Adipose tissue (tissue), 3 donors: Measurements from ENCODE around the gene AMIGO3. TPM values are rescaled to one million over a fixed set of nuclear protein-coding genes. Genes with fewer than 3 reads are reported as not detected.

Experiments used
- H3K27ac ChIP-seq: one replicate; pipeline ENCODE4 v1.5.1; 2013; ENCODE audit warnings: low read depth, low read length
- WGBS, 3 donors: extraction: QIAGEN DNeasy Blood & Tissue Kit; methylation state at CpG; one replicate each; pipeline ENCODE4 v1.1.7; 2013; 5-methylcytosine and 5-hydroxymethylcytosine counted together
- polyA plus RNA-seq, 3 donors: library from polyadenylated mRNA; stranded (reverse); fragments of 200-250 nt; gene quantifications; one replicate each; pipeline ENCODE4 v1.2.3, GENCODE V29; 2013
- donor health status: healthy with polysubstance abuse.
- donor health status: Bipolar disorder and iron deficiency.
- donor health status: healthy.

The AMIGO3 gene
- polyA plus RNA-seq, 3 donors = 0.87 to 0.88 TPM; not detected in 1

GRCh38 chr3:49727924-49728361 is 8.5 kb upstream of the AMIGO3 start:
- WGBS, 3 donors = 94 to 96% (median 95%) methylated on average over 15 of the region's 15 CpGs

DNA sequence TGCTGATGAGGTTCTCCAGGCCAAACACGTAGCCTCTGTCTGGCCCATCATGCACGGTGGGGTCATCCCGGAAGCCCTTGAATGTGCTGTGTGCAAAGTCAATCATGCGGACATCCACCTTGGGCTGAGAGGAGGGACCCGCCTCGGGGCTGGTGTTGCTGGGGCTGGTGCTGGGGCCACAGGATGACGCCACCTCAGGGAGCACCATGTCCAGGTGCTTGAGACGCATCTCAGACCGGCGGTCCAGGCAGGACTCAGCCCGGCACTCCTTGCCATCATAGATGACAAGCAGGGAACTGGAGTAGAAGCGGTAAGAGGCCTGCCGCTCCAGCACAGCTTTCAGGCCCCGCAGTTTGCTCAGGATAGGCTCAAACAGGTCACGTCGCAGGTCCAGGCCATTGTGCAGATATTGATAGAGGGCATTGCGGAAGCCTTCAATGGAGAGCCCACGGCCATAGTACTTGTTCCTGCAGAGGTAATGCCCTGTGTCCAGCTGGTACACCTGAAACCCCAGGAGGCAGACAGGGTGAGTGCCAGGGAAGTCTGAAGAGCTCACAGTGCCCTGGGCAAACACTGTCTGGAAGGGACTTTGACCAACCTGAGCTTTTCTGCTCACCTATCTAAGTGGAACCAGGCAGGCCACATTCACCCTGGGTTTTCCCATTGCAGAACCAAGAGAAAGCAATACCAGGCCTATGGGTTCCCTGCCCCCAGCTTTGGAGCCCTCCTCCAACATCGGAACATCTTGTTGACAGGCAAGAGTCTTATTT is 7.9 kb upstream of the AMIGO3 start:
- H3K27ac ChIP-seq = no peak overlapping the region
- 90 to 94% (median 90%) methylated on average over 19 of the region's 19 CpGs for WGBS, 3 donors

More at GRCh38 chr3:49727924-49728361, 8.5 kb upstream of the AMIGO3 start:
- H3K27ac ChIP-seq = no peak overlapping the region

DNA sequence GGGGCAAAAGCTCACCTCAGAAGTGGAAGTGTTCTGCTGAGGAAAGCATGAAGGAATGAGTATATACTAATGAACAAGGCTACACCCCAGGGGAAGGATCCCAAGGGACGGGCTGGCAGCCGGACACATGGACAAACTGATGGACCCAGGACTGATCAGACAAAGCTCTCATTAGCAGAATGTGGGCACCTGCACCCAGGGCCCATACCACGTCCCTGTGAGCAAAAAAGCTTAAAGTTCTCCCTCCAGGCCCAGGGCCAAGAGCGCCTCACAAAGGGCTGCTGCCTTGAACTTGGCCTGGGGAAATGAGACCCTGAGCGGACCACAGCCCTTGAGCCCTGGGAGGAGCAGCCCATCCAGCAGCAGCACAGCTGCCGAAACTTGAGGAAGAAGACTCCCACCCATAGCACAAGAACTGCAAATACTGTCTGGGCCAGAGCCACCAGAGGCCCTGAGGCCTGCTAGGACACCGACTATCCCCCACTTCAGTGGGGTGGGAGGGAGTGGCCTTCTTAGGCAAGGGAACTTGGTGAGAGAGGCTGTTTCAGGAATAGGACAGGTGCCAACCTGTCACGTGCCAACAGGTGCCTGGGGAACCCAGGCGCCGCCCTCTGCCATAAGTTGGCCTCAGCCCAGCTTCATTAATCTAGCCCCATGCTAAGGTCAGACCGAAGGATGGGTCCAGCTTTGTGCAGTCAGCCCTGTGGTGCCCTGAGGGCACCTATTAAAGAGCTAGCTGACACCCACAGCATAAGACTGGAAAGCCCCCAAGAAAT is 6.6 kb upstream of the AMIGO3 start:
- H3K27ac ChIP-seq = no peak overlapping the region
- 64 to 85% (median 84%) methylated on average over 11 of the region's 11 CpGs for WGBS, 3 donors

DNA sequence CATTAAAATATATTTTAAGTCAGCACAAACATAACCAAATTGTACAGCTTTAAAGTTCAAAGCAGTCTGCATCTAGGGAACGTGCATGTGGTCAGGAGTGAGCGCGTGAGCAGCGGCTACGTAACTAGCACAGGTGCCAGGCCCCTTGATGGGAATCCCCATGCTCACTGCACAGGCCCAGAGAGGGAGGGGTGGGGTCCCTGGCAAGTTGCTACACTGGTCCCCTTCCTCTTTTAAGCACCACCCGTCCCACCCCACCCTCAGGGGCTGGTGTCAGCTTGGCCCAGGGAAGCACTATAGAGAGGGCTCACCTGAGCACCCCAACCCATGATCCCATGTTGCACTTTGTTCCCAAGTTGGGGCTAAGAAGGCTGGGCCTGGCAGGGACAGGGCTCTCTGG is 5.1 kb upstream of the AMIGO3 start:
- H3K27ac ChIP-seq = peak overlapping the region; percentile 47
- 15 to 22% (median 21%) methylated on average over 6 of the region's 6 CpGs for WGBS, 3 donors

DNA sequence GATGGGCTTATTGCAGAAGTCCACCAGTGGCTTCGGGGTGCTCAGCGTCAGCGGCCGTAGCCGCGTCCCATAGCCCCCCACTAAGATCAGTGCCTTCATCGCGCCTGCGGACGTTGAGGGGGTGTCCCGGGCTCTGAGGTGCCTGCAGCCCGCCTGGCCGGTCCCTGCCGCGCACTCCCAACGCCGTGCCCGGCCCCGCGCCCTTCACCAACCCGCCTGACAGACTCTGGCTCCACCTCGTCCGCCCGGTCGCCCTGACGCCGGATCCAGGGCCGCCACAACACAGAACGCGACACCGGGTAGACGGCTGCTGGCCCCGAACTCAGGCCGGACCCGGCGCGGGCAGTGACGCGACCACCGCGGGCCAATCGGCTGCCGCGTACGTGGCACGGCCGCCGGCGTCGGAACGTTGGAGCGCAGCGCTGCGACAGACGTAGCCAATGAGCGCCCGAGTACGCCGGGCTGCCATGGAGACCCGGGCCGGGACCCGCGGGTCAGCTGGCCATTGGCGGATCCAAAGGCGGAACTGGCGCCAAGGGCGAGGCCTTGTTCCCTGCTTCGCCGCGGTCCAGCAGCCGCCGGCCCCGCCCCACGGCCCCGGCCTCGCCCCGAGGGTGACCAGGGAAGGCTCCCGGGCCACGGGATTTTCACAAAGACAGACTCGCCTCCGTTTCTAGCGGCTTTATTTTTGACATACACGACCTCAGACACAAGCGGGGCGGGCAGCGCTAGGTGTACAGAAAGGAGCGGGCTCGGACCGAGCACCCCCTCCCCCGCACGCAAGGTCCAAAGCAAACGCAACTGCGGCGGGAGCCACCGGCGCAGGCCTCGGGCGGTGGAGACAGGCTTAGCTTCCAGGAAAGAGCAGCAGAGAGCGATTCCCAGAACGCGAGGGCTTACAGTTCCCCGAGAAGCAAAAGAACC is 4.4 kb upstream of the AMIGO3 start, which contains the start of gene GMPPB:
Gene GMPPB, minus strand, starts transcription at position 324 of the 924 bp plus-strand sequence. Its CDS starts 225 bp downstream, at position 99.
- WGBS, 3 donors = 0 to 1% (median 0%) methylated on average over 99 to 102 of the region's 102 CpGs
- peak within 1 kb of the TSS; percentile 84 for H3K27ac ChIP-seq

DNA sequence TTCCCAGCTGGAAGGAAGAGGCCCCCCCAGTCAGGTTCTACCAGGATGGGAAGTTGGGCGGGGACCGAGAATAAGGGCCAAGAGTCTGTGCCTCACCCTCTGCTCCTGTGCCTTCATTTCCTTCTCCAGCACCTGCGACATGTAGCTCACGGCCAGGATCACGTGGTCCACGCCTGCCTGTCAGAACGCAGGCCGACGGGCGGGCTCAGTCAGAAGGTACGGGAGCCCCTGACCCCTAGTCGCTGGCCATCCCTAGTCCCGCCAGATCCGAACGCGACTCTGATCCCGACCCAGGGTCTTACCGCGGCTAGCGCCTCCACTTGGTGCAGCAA is 3.8 kb upstream of the AMIGO3 start:
- H3K27ac ChIP-seq = peak overlapping the region; percentile 84
- WGBS, 3 donors = 0 to 1% (median 1%) methylated on average over 19 to 20 of the region's 20 CpGs

DNA sequence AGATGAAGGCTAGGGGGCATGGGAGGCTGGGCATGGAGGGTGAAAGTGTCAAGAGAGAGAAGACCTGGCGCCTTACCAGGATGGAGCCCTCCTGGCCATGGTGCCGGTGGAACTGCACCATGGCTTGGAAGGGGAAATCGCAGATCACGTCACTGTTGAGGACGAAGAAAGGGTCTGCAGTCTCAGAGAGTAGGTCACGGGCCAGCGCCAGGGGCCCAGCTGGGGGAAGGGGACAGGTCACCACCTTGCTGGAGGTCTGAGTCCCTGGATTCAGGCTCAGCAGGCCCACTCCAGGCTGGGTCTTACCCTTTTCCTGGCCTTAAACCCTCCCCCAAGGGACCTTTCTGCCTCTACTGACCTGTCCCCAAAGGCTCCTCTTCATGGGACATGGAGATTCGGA is 3.4 kb upstream of the AMIGO3 start:
- H3K27ac ChIP-seq = no peak overlapping the region
- WGBS, 3 donors = 41 to 59% (median 51%) methylated on average over 8 of the region's 8 CpGs

GRCh38 chr3:49721896-49722781 is 2.7 kb upstream of the AMIGO3 start:
- 71 to 88% (median 85%) methylated on average over 26 of the region's 26 CpGs for WGBS, 3 donors
- H3K27ac ChIP-seq = no peak overlapping the region

DNA sequence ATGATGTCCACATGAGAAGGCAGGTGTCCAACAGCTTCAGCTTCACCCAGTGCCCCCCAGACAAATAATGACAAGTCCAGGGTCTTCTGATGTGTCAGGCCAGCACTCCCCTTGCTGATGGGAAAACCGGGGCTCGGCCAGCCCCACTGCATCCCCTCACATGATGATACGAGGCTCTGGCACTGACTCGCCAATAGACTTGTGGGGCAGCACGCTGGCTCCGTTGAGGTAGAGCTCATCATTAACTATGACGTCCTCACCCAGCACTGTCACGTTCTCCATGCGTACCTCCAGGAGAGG is 2.1 kb upstream of the AMIGO3 start:
- WGBS, 3 donors = 72 to 80% (median 79%) methylated on average over 9 of the region's 9 CpGs
- H3K27ac ChIP-seq = no peak overlapping the region

DNA sequence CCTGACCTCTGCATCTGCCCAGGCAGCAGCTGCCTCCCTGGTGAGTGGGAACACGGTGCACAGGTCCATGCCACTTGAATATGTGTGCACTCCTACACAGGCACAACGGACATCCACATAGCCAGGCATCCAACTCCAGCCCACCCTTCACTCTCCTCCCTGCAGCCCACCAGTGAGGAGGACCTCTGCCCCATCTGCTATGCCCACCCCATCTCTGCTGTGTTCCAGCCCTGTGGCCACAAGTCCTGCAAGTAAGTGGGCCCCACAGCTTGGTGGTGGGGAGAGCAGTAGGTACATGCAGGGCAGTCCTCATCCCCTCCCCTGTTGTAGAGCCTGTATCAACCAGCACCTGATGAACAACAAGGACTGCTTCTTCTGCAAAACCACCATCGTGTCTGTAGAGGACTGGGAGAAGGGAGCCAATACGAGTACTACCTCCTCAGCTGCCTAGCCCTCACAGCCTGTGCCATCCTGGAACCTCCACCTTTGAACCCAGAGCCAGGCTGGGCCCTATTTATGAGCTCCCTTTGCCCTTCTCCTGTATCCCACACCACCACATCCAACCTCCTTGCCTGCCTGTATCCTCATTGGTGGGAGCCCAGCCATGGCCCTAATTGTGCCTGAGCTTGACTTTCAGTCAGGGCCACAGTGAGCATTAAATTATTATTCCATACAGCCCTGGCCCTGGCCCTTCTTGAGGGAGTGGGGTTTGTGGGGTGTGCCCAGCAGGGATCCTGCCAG is 1.5 kb upstream of the AMIGO3 start:
- H3K27ac ChIP-seq = no peak overlapping the region
- WGBS, 3 donors = 55 to 86% (median 76%) methylated on average over 4 of the region's 4 CpGs

GRCh38 chr3:49718858-49719213 is 648 bp downstream of the AMIGO3 start:
- 5 to 8% (median 8%) methylated on average over 33 of the region's 33 CpGs for WGBS, 3 donors
- no peak overlapping the region for H3K27ac ChIP-seq

GRCh38 chr3:49717959-49718857 is 1.3 kb downstream of the AMIGO3 start:
- 55 to 67% (median 61%) methylated on average over 72 to 75 of the region's 75 CpGs for WGBS, 3 donors
- H3K27ac ChIP-seq = no peak overlapping the region

GRCh38 chr3:49717211-49717958 is 2.1 kb downstream of the AMIGO3 start:
- 83 to 96% (median 86%) methylated on average over 13 to 14 of the region's 14 CpGs for WGBS, 3 donors

DNA sequence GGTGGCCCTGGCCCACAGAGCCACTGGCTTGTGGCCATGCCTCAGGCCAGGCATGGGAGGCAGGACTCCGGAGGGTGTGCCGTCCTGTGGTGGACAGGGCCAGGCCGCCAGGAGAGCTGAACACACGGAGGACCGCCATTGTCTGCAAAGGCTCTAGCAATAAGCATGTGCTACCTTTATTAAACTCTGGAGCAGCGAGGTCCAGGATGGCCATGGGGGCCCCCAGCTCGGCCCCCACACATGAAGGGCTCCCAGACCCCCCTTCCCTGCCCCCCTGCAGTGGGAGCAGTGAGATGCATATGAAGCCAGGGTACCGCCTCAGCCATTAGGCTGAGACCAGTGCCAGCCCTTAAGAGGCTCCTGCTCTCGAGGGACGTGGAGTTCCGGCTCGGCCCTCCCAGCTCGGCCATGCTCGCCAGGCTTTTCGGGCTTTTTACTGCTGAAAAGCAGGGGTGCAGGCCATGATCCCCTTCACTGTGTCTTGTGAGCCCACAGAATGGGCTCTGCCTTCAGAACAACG is 2.7 kb downstream of the AMIGO3 start:
- 85 to 92% (median 90%) methylated on average over 16 of the region's 16 CpGs for WGBS, 3 donors

More at GRCh38 chr3:49717211-49717958, 2.1 kb downstream of the AMIGO3 start:
- H3K27ac ChIP-seq = no peak overlapping the region

GRCh38 chr3:49716169-49716568 is 3.3 kb downstream of the AMIGO3 start:
- no peak overlapping the region for H3K27ac ChIP-seq
- 90 to 94% (median 93%) methylated on average over 7 of the region's 7 CpGs for WGBS, 3 donors

More for the DNA sequence above, 2.7 kb downstream of the AMIGO3 start:
- no peak overlapping the region for H3K27ac ChIP-seq
